Measurements from ENCODE around the gene VILL.

DNA sequence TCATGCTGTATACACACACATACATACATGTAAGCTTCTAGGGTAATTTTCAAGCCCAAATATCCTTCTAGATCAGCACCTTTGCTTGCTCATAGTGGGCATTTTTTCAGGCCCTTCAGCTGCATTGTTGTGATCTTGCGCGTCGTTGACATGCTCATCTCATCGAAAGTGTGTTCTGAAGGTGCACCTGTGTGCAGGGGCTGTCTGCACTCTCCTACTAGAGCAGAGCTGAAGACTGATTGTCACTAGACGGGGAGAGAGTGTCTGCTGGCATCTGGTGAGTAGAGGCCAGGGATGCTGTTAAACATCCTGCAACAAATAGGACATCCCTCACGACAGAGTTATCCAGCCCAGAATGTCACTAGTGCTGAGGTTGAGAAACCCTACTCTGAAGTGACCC, 35.7 kb upstream of the VILL start:
- TF ChIP-seq, protein P1, sequence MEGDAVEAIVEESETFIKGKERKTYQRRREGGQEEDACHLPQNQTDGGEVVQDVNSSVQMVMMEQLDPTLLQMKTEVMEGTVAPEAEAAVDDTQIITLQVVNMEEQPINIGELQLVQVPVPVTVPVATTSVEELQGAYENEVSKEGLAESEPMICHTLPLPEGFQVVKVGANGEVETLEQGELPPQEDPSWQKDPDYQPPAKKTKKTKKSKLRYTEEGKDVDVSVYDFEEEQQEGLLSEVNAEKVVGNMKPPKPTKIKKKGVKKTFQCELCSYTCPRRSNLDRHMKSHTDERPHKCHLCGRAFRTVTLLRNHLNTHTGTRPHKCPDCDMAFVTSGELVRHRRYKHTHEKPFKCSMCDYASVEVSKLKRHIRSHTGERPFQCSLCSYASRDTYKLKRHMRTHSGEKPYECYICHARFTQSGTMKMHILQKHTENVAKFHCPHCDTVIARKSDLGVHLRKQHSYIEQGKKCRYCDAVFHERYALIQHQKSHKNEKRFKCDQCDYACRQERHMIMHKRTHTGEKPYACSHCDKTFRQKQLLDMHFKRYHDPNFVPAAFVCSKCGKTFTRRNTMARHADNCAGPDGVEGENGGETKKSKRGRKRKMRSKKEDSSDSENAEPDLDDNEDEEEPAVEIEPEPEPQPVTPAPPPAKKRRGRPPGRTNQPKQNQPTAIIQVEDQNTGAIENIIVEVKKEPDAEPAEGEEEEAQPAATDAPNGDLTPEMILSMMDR (IDR thresholded peaks at IDR 0.05), result no peak
- TF ChIP-seq, protein P2, sequence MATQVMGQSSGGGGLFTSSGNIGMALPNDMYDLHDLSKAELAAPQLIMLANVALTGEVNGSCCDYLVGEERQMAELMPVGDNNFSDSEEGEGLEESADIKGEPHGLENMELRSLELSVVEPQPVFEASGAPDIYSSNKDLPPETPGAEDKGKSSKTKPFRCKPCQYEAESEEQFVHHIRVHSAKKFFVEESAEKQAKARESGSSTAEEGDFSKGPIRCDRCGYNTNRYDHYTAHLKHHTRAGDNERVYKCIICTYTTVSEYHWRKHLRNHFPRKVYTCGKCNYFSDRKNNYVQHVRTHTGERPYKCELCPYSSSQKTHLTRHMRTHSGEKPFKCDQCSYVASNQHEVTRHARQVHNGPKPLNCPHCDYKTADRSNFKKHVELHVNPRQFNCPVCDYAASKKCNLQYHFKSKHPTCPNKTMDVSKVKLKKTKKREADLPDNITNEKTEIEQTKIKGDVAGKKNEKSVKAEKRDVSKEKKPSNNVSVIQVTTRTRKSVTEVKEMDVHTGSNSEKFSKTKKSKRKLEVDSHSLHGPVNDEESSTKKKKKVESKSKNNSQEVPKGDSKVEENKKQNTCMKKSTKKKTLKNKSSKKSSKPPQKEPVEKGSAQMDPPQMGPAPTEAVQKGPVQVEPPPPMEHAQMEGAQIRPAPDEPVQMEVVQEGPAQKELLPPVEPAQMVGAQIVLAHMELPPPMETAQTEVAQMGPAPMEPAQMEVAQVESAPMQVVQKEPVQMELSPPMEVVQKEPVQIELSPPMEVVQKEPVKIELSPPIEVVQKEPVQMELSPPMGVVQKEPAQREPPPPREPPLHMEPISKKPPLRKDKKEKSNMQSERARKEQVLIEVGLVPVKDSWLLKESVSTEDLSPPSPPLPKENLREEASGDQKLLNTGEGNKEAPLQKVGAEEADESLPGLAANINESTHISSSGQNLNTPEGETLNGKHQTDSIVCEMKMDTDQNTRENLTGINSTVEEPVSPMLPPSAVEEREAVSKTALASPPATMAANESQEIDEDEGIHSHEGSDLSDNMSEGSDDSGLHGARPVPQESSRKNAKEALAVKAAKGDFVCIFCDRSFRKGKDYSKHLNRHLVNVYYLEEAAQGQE (IDR thresholded peaks at IDR 0.05; ENCODE audit: insufficient read depth in 1 of 2, low read depth in 2 of 2, low read length in 1 of 2), result no peak

All from Panc1 (cell line).